Measurements from ENCODE around the gene RAVER1. TPM values are rescaled to one million over a fixed set of nuclear protein-coding genes. Genes with fewer than 3 reads are reported as not detected.

The RAVER1 gene
- total RNA-seq, 1 experiment from 2014 or later: 86.9 TPM

- H3K27me3 Mint-ChIP-seq (ENCODE audit: low read depth): no peaks in the 10 kb centered on the region
- TF ChIP-seq TEAD1 (CRISPR knock-in tag; IDR thresholded peaks at IDR 0.05): peak; percentile 72; the same call in 1 of the 2 replicates
- TF ChIP-seq ARID4B (CRISPR knock-in tag; IDR thresholded peaks at IDR 0.05; ENCODE audit: borderline replicate concordance): 0 out of 2 replicates have a peak, but pooled peaks have one; percentile 50
- TF ChIP-seq IRF1 (CRISPR knock-in tag; IDR thresholded peaks at IDR 0.05): 0 out of 2 replicates have a peak, but pooled peaks have one; percentile 29
- no peak for TF ChIP-seq IRF2 (CRISPR knock-in tag; IDR thresholded peaks at IDR 0.05; ENCODE audit: borderline replicate concordance, low read depth)
- TF ChIP-seq PRRX2 (CRISPR knock-in tag; IDR thresholded peaks at IDR 0.05): no peak
- TF ChIP-seq NFYB (CRISPR knock-in tag; conservative IDR thresholded peaks at IDR 0.05; ENCODE audit: low read depth): no peak
- no peak for TF ChIP-seq E2F4 (CRISPR knock-in tag; IDR thresholded peaks at IDR 0.05; ENCODE audit: borderline replicate concordance, low read depth)
- no peak for TF ChIP-seq ZNF138 (CRISPR knock-in tag; conservative IDR thresholded peaks at IDR 0.05)
- no peak for TF ChIP-seq ZNF396 (CRISPR knock-in tag; IDR thresholded peaks at IDR 0.05; ENCODE audit: borderline replicate concordance)
- no peak for TF ChIP-seq PRDM15 (CRISPR knock-in tag; IDR thresholded peaks at IDR 0.05)
- no peak for TF ChIP-seq JAZF1 (CRISPR knock-in tag; IDR thresholded peaks at IDR 0.05)
- no peak for TF ChIP-seq NR1H2 (CRISPR knock-in tag; IDR thresholded peaks at IDR 0.05)
- TF ChIP-seq ZBTB21 (CRISPR knock-in tag; IDR thresholded peaks at IDR 0.05; ENCODE audit: borderline replicate concordance): no peak; the same call in 1 of the 2 replicates
- TF ChIP-seq FOXK1 (CRISPR knock-in tag; IDR thresholded peaks at IDR 0.05): peak; percentile 63; the same call in 1 of the 2 replicates
- no peak for TF ChIP-seq ZNF317 (CRISPR knock-in tag; IDR thresholded peaks at IDR 0.05; ENCODE audit: borderline replicate concordance, low read depth)
- no peak for TF ChIP-seq USF2 (CRISPR knock-in tag; IDR thresholded peaks at IDR 0.05)
- no peak for TF ChIP-seq ZNF423 (CRISPR knock-in tag; IDR thresholded peaks at IDR 0.05)
- TF ChIP-seq ATF2 (CRISPR knock-in tag; IDR thresholded peaks at IDR 0.05; ENCODE audit: borderline replicate concordance, low read depth): no peak
- no peak for TF ChIP-seq RELA (CRISPR knock-in tag; IDR thresholded peaks at IDR 0.05; ENCODE audit: borderline replicate concordance)
- TF ChIP-seq HMGA2 (CRISPR knock-in tag; IDR thresholded peaks at IDR 0.05): no peak
- no peak for TF ChIP-seq E2F1 (CRISPR knock-in tag; IDR thresholded peaks at IDR 0.05)
- TF ChIP-seq EMX1 (CRISPR knock-in tag; IDR thresholded peaks at IDR 0.05): no peak
Observed at GRCh38 chr19:10353793-10354391, 20.6 kb upstream of the RAVER1 start.

More at GRCh38 chr19:10353793-10354391, 20.6 kb upstream of the RAVER1 start:
- Mint-ChIP-seq H3K27ac (peak overlapping the region; percentile 94), H3K4me3 (peak overlapping the region; percentile 84), H3K9me3 (no peaks in the 10 kb centered on the region), H3K4me1 (peaks cover 14% of the 10 kb centered on the region), H3K36me3 (no peaks in the 10 kb centered on the region; the same call in 1 of the 2 replicates)
- ChIA-PET POLR2A (interaction anchor here (0.8 to 2.2 kb wide), 6 partner anchors 18 to 64 kb away, joined by 3 to 18 read pairs (median 6); partner anchors contain the start of genes ICAM5, RAVER1 and TYK2), CTCF (interaction anchor here (0.7 to 3.5 kb wide), 21 partner anchors 9 to 364 kb away, joined by 3 to 24 read pairs (median 4); partner anchors contain the start of genes CDC37, DNM2, ICAM1 and ICAM5)
- ATAC-seq: peak; percentile 69
- DNase-seq (ENCODE audit: low spot score): peak; percentile 100

Data from WTC11 (cell line).